Measurements from ENCODE around the gene ZNF821. TPM values are rescaled to one million over a fixed set of nuclear protein-coding genes. Genes with fewer than 3 reads are reported as not detected.

Gene ZNF821
- total RNA-seq, 1 experiment from 2014 or later = 6.4 TPM

GRCh38 chr16:71840052-71840451, 43.9 kb downstream of the ZNF821 start:
- ATAC-seq (no peak), DNase-seq (ENCODE audit: low read depth, low spot score) (no peak)
- no peak overlapping the region for H3K4me3 ChIP-seq (ENCODE audit: low read depth in 2 of 2, low read length in 2 of 2)
- no peak overlapping the region for H3K27ac ChIP-seq (ENCODE audit: low read length)
- H3K4me1 ChIP-seq (ENCODE audit: control insufficient read depth, insufficient read depth, low read length) = no peaks in the 10 kb centered on the region
- TF ChIP-seq REST (IDR thresholded peaks at IDR 0.05; ENCODE audit: insufficient read depth in 1 of 2, low read depth in 2 of 2, low read length in 1 of 2) = no peak
- no peak for TF ChIP-seq CTCF (IDR thresholded peaks at IDR 0.05)
- no peak for TF ChIP-seq SIN3A (IDR thresholded peaks at IDR 0.05; ENCODE audit: borderline replicate concordance, insufficient read depth, low read depth, low read length)
- TF ChIP-seq POLR2AphosphoS5 (IDR thresholded peaks at IDR 0.05; ENCODE audit: low read depth, low read length) = no peak
- TF ChIP-seq TCF7L2 (IDR thresholded peaks at IDR 0.05; ENCODE audit: low read depth, low read length) = no peak
- intact Hi-C loops (cut with micrococcal nuclease; ENCODE audit: unreplicated experiment) = no loop called here
- in situ Hi-C loops (cut with HindIII; ENCODE audit: low pct_unique_long_range_greater_than_20kb, low sequenced_read_pairs) = no loop called here
- POLR2A ChIA-PET = interaction anchor here (0.6 kb wide), 1 partner anchor 16 kb away, joined by 4 read pairs; no protein-coding TSS in a partner anchor
- BruUV-seq (replicated peaks) = no TSS peak
- H3K36me3 ChIP-seq (ENCODE audit: control insufficient read depth, insufficient read depth, low read length) = no peaks in the 10 kb centered on the region
- no peaks in the 10 kb centered on the region for H3K27me3 ChIP-seq (ENCODE audit: control insufficient read depth, insufficient read depth, low read length)
- CTCF ChIA-PET = no interaction called here
- no peaks in the 10 kb centered on the region for H3K9me3 ChIP-seq (ENCODE audit: control insufficient read depth, insufficient read depth, low read depth, low read length)

- POLR2A ChIA-PET = no interaction called here
- H3K36me3 ChIP-seq (ENCODE audit: control insufficient read depth, insufficient read depth, low read length) = no peaks in the 10 kb centered on the region
- H3K4me1 ChIP-seq (ENCODE audit: control insufficient read depth, insufficient read depth, low read length) = no peaks in the 10 kb centered on the region
- no peak for TF ChIP-seq POLR2AphosphoS5 (IDR thresholded peaks at IDR 0.05; ENCODE audit: low read depth, low read length)
- no peak for TF ChIP-seq TCF7L2 (IDR thresholded peaks at IDR 0.05; ENCODE audit: low read depth, low read length)
- TF ChIP-seq REST (IDR thresholded peaks at IDR 0.05; ENCODE audit: insufficient read depth in 1 of 2, low read depth in 2 of 2, low read length in 1 of 2) = no peak
- TF ChIP-seq SIN3A (IDR thresholded peaks at IDR 0.05; ENCODE audit: borderline replicate concordance, insufficient read depth, low read depth, low read length) = no peak
- TF ChIP-seq CTCF (IDR thresholded peaks at IDR 0.05) = no peak
- no peaks in the 10 kb centered on the region for H3K9me3 ChIP-seq (ENCODE audit: control insufficient read depth, insufficient read depth, low read depth, low read length)
- no TSS peak for BruUV-seq (replicated peaks)
- H3K27me3 ChIP-seq (ENCODE audit: control insufficient read depth, insufficient read depth, low read length) = no peaks in the 10 kb centered on the region
- DNase-seq (ENCODE audit: low read depth, low spot score) = no peak
- no peak overlapping the region for H3K27ac ChIP-seq (ENCODE audit: low read length)
- no peak for ATAC-seq
- in situ Hi-C loops (cut with HindIII; ENCODE audit: low pct_unique_long_range_greater_than_20kb, low sequenced_read_pairs) = no loop called here
- CTCF ChIA-PET = no interaction called here
- no peak overlapping the region for H3K4me3 ChIP-seq (ENCODE audit: low read depth in 2 of 2, low read length in 2 of 2)
- intact Hi-C loops (cut with micrococcal nuclease; ENCODE audit: unreplicated experiment) = no loop called here
These were observed 46.8 kb downstream of the ZNF821 start for GRCh38 chr16:71837150-71837549.
